NCI-H345 treated with DMSO at 0.1 percent for 48 hours (cell line): ENCODE results near the gene RAB17.
A peak's percentile ranks its signal among the peaks of the same experiment; 100 is the strongest.

Experiments used
- DNase-seq: peaks from one replicate; lab custom pipeline; 2025; ENCODE audit not compliant: unreplicated experiment; lab: John Stamatoyannopoulos, UW

Gene RAB17

DNA sequence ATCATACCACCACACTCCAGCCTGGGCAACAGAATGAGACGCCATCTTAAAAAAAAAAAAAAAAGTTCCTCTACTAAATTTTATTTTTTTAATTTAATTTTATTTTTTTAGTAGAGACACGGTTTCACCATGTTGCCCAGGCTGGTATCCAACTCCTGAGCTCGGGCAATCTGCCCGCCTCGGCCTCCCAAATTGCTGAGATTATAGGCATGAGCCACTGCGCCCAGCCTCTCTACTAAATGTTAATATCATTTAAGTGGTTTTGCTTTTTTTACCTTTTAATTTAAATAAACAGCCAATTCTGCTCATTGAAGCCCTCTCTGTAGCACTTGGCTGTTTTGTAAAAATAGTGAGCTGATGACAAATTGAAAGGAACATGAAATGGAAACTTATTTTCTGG, 9.2 kb downstream of the RAB17 start:
- DNase-seq, result no peak

DNA sequence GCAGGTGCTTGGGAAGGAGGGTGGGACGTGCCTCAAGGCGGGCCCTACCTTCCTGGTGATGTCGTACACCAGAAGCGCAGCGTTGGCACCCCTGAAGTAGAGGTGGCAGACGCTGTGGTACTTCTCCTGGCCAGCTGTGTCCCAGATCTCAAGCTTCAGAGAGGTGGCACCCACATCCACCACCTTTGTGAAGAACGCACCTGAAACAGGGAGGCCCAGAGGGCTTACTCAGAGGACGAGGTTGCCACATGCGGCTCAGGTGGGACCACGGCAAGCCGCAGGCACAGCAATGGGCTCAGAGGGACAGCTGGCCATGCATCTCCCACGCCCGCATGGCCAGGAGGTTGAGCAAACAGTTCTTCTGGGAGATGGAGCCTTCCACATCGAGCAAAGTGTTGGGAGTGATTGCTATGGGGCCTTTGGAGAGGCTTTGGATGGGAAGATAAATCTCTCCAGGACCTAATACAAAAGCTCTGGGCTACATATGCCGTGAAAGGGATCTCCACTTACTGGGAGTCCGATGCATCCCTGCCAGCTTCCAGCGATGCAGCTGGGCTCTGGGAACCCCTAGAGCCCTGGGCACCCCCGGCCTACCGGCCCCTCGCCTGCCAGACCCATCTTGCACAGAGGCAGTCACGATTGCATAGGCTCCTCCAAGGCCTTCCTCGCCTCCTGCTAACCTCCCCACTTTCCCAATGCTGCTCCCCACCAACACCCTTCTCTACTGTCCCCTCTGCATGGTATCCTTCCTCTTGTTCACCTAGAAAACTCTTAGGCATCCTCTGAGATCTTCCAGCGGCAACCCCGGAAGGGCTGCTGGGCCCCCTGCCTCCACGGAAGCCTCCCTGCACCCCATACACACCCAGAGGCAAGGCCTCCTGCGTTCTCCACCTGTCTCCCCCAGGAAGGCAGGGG, 12.3 kb downstream of the RAB17 start:
- no peak for DNase-seq

- DNase-seq, result no peak
Observed at GRCh38 chr2:237577458-237577857, 13.1 kb downstream of the RAB17 start.

DNA sequence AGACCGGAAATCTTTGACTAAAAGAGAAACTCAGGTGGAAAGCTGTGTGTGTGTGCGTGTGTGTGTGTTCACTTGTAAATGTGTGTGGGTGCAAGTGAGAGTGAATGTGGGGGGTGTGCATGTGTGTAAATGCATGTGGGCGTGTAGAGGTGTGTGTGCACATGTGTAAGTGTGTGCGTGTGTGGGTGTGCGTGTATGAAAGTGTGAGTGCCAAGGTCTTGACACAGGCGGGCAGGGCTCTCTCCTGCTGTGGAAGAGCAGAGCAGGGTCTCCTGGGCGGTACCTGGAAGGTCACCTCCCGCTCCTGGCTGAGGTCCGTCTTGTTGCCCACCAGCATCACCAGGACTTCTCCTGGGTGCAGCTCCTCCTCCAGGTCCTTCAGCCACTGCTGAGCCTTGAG, 13.6 kb downstream of the RAB17 start:
- no peak for DNase-seq

DNA sequence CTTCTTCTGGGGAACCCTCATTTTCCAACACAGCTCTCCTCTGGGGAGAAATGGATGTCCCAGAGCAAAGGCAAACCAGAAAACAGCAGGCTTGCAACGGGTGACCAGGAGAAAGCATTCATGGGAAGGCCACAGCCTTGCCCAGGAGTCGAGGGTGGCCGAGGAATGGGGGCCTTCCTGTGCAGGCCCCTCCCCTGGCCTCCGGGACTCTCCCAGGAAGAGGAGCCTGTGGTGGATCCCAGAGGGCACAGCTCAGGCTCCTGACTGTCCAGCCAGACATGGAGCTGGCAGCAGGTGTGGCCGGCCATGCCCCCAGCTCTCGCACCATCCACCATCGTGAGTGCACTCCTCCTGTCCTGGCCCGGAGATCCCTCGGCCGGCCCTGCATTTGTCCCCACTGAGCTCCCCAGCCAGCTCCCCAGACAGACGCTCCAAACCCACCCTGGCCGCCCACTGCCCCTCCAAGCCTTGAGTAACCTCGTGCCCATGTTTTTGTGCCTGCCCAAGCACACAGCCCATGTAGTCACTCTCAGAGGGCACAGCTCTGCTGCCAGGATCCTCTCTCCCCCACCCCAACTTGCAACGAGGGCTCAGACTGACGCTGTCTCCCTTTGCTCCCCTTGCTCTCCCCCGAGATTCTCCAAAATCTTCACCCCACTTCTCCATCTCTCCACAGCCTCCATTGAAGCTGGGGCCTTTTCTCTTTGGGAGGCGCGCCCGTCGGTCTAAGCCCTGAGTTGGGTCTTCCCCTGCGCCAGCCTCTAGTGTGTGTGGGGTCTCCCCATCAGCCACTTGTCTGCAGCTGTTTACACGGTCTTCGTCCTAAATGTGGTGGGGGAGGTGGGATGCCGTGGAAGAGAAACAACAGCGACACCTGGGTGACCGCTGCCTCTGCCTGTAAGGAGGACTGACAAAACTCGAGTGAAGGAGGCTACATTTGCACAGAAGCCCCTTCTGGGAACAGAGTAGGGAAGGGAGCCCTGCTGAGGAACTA, 14.4 kb downstream of the RAB17 start:
- DNase-seq, result no peak

DNA sequence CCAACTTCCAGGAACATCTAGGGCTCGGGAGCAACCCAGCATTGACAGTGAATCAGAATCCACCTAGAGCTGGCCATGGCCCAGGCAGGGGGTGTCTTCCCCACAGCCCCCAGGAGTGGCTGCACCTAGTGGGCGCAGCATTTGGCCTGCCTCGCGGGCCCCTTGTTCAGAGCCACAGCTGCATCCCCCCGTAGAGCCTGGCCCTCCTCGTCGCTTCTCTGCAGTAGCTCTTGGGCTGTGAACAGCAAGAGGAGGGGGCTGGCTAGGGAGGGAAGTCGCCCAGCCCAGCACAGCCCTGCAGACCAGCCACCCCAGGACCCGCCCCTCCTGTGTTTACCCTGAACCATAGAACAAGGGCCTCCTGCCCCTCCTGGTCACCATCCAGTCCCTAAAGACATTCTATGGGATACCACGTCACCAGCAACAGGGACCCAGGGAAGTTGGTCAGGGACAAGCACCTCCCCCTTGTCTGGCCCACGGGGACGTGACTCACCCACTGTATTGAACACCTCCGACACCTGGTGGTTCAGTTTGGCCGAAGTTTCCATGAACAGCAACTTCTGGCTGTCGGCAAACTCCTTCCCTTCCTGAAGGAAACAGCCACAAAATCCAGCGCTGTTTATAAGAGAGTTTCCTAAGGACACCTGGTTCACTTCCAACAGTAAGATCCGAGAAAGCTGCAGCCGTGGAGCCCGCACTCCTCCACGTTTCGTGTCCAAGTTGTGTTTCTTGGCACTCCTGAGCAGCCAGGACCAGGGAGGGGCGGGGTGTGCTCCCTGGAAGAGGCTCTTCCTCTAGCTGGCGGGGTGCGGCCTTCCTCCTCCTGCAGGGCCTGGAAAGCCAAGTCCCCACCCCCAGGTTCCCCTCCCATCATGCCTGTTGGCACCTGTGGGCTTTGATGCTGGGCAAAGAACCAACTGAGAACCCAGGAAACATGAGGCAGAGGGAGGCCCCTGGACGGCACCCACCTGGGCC, 15.4 kb downstream of the RAB17 start:
- DNase-seq, result no peak

- DNase-seq, result no peak
Observed at GRCh38 chr2:237574467-237574866, 16.1 kb downstream of the RAB17 start.

DNA sequence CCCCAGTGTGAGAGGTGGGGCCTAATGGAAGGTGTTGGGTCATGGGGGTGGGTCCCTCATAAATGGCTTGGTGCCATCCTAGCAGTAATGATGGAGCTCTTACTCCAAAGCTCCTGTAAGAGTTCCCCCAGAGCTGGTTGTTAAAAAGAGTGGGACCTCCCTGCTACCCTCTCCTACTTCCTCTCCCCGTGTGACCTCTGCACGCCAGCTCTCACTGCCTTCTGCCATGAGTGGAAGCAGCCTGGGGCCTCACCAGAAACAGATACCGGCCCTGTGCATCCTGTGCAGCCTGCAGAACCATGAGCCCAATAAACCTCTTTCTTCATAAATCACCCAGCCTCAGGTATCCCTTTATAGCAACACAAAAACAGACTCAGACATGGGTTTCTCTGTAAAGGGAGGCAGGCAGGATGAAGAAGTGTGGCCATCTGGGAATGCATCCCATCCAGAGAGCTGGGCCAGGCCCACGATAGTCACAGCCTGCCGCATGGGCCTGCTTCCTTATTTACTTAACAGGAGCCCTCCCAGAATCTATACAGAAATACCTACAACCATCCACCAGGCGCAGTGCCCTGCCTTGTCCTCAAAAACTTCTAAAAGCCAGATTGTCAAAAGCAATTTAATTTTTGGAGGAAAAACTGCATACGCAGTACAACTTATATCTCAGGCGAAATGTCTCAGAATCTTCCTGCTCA, 16.7 kb downstream of the RAB17 start:
- no peak for DNase-seq

- no peak for DNase-seq
Observed at GRCh38 chr2:237572742-237573101, 17.8 kb downstream of the RAB17 start.

GRCh38 chr2:237572021-237572741, 18.4 kb downstream of the RAB17 start:
- DNase-seq, result peak; percentile 68

DNA sequence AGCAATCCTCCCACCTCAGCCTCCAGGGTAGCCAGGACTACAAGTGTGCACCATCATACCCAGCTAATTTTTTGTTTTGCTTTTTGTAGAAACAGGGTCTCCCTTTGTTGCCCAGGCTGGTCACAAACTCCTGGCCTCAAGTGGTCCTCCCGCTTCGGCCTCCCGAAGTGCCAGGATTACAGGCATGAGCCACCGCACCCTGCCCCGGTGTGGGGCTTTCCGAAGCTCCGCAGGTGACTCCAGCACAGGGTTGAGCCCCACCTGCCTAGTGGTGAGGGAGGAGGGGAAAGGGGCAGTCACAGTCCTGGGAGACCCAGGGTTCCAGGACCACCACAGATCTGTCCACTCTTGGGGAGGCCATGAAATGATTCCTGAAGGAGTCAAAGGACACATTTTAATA, 19.0 kb downstream of the RAB17 start:
- DNase-seq, result no peak

DNA sequence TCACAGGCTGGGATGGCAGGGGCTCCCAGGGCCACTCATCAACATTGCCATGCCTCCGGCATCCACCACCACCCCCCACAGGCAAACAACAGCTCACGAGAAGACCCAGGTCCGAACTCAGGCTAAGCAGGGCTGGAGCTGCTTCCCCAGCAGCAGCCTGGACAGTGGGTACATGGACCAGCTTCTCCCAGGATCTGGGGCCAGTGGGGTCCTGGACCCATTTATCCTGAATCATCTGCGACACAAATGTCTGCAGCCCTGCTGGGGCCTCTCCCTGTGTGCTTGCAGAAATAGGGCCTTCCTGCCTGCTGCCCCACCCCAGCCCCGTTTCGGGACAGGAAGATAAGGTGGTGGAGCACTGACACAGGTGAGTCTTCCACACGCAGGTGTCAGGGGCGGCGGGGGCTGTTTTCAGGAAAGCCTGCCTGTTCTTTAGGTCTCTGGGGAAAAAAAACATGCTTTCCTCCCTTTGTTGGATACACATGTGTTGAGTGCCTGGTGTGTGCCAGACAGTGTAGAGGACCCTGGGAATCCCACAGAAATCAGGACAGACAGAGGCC, 19.7 kb downstream of the RAB17 start:
- DNase-seq, result no peak

GRCh38 chr2:237569896-237570295, 20.6 kb downstream of the RAB17 start:
- no peak for DNase-seq

DNA sequence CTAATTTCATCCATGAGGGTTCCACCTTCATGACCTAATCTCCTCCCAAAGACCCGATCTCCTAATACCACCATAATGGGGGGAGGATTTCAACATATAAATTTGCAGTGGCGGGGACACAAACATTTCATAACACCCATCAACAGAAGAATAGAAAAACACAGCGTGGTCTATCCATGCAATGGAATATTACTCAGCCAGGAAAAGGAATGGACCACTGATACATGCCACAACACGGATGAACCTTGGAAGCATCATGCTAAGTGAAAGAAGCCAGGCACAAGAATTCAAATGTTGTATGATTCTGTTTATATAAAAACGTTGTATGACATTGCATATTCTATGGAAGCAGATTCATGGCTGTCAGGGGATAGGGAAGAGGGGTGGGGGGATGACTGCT, 21.5 kb downstream of the RAB17 start:
- DNase-seq, result no peak

DNA sequence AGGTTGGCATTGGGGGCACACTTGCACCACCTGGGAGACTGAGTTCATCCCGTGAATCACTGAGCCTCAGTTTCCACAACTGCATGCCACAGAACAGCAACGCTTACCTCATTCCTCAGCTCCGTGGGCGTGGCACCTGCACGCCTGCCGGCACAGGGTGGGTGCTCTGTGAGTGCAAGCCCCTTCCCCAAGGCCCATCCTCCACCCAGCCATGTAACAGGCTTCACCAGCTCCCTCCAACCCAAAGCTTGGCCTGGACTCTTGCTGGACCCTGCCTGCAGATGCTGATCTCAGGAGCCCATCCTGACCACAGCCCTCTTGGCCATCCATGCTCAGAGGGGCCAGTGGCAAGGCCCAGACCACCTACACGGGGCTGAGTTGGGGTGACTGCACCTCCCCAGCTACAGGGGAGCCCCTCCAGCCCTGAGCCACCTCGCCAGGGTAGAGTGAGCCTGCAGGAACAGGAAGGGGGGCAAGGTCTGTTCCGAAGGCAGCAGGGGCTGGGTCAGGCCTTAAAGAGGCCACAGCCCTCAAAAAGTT, 22.3 kb downstream of the RAB17 start:
- DNase-seq, result no peak

DNA sequence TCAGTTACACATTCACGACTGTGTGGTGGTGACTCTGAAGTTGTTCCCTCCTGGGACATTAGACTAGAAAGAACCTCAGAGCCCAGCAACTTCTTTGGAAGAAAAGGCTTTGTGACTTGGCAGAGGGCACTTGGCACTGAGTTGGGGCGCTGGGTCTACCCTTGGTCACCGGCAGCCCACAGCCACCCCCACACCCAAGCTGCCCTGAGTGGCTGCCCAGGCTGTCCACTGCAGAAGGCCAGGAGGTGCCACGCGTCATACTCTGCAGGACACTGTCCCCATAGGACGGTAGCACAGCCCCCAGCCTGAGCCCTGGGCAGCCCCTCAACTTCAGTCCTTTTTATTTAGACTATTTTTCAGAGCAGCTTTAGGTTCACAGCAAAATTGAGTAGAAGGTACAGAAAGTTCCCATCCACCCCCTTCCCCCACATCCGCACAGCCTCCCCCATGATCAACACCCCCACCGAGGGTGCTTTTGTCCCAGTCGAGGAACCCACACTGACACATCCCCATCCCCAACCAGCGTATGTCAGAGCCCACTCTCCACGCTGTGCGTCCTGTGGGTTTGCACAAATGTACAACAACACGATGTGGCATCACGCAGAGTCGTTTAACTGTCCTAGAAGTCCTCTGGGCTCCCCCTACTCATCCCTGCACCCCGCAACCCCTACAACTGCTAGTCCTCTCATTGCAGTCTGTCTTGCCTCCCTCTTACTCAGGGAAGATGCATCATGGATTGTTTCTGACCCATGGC, 23.1 kb downstream of the RAB17 start:
- DNase-seq, result no peak

- DNase-seq, result no peak
Observed at GRCh38 chr2:237566401-237567235, 23.9 kb downstream of the RAB17 start, which contains the start of gene PRLH. Gene PRLH (plus strand): TSS chr2:237566574. CDS start chr2:237566574, 0 bp downstream.
